ENCODE data around the gene PRTFDC1. TPM values are rescaled to one million over a fixed set of nuclear protein-coding genes. Genes with fewer than 3 reads are reported as not detected.

Gene PRTFDC1
- total RNA-seq, 2 experiments from 2014 or later = not detected

GRCh38 chr10:24938076-24938475, 14.3 kb downstream of the PRTFDC1 start:
- no peak for TF ChIP-seq CTCF (conservative IDR thresholded peaks at IDR 0.05; ENCODE audit: low read length)
- Histone ChIP-seq H3K79me2 (ENCODE audit: insufficient read depth, low read depth, low read length) (no peaks in the 10 kb centered on the region), H3K36me3 (ENCODE audit: insufficient read depth, low read length) (no peaks in the 10 kb centered on the region), H3K9me3 (ENCODE audit: low read length) (no peaks in the 10 kb centered on the region), H3K9me2 (ENCODE audit: insufficient read depth, low read length) (no peaks in the 10 kb centered on the region), H4K20me1 (ENCODE audit: insufficient read depth, low read length) (no peaks in the 10 kb centered on the region), H3K4me3 (ENCODE audit: low read depth, low read length, poor library complexity, severe bottlenecking) (no peak overlapping the region), H3K27ac (ENCODE audit: low read depth, low read length, poor library complexity, severe bottlenecking) (no peak overlapping the region), H2AFZ (ENCODE audit: low read length) (no peak overlapping the region), H3K4me1 (ENCODE audit: insufficient read depth, low read length, poor library complexity, severe bottlenecking) (no peaks in the 10 kb centered on the region), H3K4me2 (ENCODE audit: low read length) (no peak overlapping the region)
- intact Hi-C loops (cut with micrococcal nuclease; ENCODE audit: unreplicated experiment) = no loop called here
- ChIA-PET CTCF (ENCODE audit: unreplicated experiment) (no interaction called here), POLR2A (no interaction called here)
- no TSS peak for BruUV-seq (replicated peaks)
- no peak for DNase-seq (ENCODE audit: low spot score)

- Histone ChIP-seq H3K9me2 (ENCODE audit: insufficient read depth, low read length) (no peaks in the 10 kb centered on the region), H3K27ac (ENCODE audit: low read depth, low read length, poor library complexity, severe bottlenecking) (no peak overlapping the region), H3K4me2 (ENCODE audit: low read length) (no peak overlapping the region), H3K4me1 (ENCODE audit: insufficient read depth, low read length, poor library complexity, severe bottlenecking) (no peaks in the 10 kb centered on the region), H4K20me1 (ENCODE audit: insufficient read depth, low read length) (no peaks in the 10 kb centered on the region), H3K9me3 (ENCODE audit: low read length) (no peaks in the 10 kb centered on the region), H3K4me3 (ENCODE audit: low read depth, low read length, poor library complexity, severe bottlenecking) (no peak overlapping the region), H3K79me2 (ENCODE audit: insufficient read depth, low read depth, low read length) (no peaks in the 10 kb centered on the region), H2AFZ (ENCODE audit: low read length) (no peak overlapping the region), H3K36me3 (ENCODE audit: insufficient read depth, low read length) (no peaks in the 10 kb centered on the region)
- TF ChIP-seq CTCF (conservative IDR thresholded peaks at IDR 0.05; ENCODE audit: low read length) (no peak), EZH2phosphoT487 (IDR thresholded peaks at IDR 0.05; ENCODE audit: borderline replicate concordance, low read depth, low read length) (no peak)
- ChIA-PET CTCF (ENCODE audit: unreplicated experiment) (no interaction called here), POLR2A (interaction anchor here (0.6 to 1.5 kb wide), 4 partner anchors 25 to 699 kb away, joined by 3 to 4 read pairs (median 3); no protein-coding TSS in a partner anchor)
- no peak for DNase-seq (ENCODE audit: low spot score)
- BruUV-seq (replicated peaks) = no TSS peak
- intact Hi-C loops (cut with micrococcal nuclease; ENCODE audit: unreplicated experiment) = no loop called here
These were observed 16.7 kb downstream of the PRTFDC1 start for GRCh38 chr10:24935504-24936292.

GRCh38 chr10:24931236-24931635, 21.2 kb downstream of the PRTFDC1 start:
- H3K4me1 ChIP-seq (ENCODE audit: insufficient read depth, low read length, poor library complexity, severe bottlenecking) = no peaks in the 10 kb centered on the region
- TF ChIP-seq CTCF (conservative IDR thresholded peaks at IDR 0.05; ENCODE audit: low read length) (no peak), EZH2phosphoT487 (IDR thresholded peaks at IDR 0.05; ENCODE audit: borderline replicate concordance, low read depth, low read length) (no peak)
- no peaks in the 10 kb centered on the region for H3K9me3 ChIP-seq (ENCODE audit: low read length)
- no peaks in the 10 kb centered on the region for H3K9me2 ChIP-seq (ENCODE audit: insufficient read depth, low read length)
- H3K27ac ChIP-seq (ENCODE audit: low read depth, low read length, poor library complexity, severe bottlenecking) = no peak overlapping the region
- H4K20me1 ChIP-seq (ENCODE audit: insufficient read depth, low read length) = no peaks in the 10 kb centered on the region
- no TSS peak for BruUV-seq (replicated peaks)
- no peaks in the 10 kb centered on the region for H3K36me3 ChIP-seq (ENCODE audit: insufficient read depth, low read length)
- H3K4me2 ChIP-seq (ENCODE audit: low read length) = no peak overlapping the region
- H3K79me2 ChIP-seq (ENCODE audit: insufficient read depth, low read depth, low read length) = no peaks in the 10 kb centered on the region
- intact Hi-C loops (cut with micrococcal nuclease; ENCODE audit: unreplicated experiment) = no loop called here
- H2AFZ ChIP-seq (ENCODE audit: low read length) = no peak overlapping the region
- H3K4me3 ChIP-seq (ENCODE audit: low read depth, low read length, poor library complexity, severe bottlenecking) = no peak overlapping the region
- CTCF ChIA-PET (ENCODE audit: unreplicated experiment) = no interaction called here
- no peak for DNase-seq (ENCODE audit: low spot score)
- POLR2A ChIA-PET = no interaction called here

Data from OCI-LY7 (cell line).